ENCODE data around the gene SLC5A3. TPM values are rescaled to one million over a fixed set of nuclear protein-coding genes. Genes with fewer than 3 reads are reported as not detected.

SLC5A3 gene
- total and polyA plus RNA-seq, 7 donors, result 0.70 to 17.2 (median 5.8) TPM

- ATAC-seq (no peak), DNase-seq (no peak)
- Histone ChIP-seq H3K4me1 (peaks cover 25% of the 10 kb centered on the region), H3K4me3 (no peak overlapping the region), H3K27ac (no peak overlapping the region), H3K36me3 (ENCODE audit: insufficient read depth in 1 of 2, low read depth in 1 of 2) (no peaks in the 10 kb centered on the region), H3K27me3 (ENCODE audit: insufficient read depth in 3 of 3, low read length in 2 of 3) (no peaks in the 10 kb centered on the region), H3K9me3 (no peaks in the 10 kb centered on the region)
- 95 to 100% (median 97%) methylated on average over 8 of the region's 8 CpGs for WGBS, 3 donors
- intact Hi-C loops (cut with DNase I), result no loop called here
- no peak for TF ChIP-seq CTCF (IDR thresholded peaks at IDR 0.05)
These were observed 37.3 kb downstream of the SLC5A3 start for GRCh38 chr21:34110594-34111202.

DNA sequence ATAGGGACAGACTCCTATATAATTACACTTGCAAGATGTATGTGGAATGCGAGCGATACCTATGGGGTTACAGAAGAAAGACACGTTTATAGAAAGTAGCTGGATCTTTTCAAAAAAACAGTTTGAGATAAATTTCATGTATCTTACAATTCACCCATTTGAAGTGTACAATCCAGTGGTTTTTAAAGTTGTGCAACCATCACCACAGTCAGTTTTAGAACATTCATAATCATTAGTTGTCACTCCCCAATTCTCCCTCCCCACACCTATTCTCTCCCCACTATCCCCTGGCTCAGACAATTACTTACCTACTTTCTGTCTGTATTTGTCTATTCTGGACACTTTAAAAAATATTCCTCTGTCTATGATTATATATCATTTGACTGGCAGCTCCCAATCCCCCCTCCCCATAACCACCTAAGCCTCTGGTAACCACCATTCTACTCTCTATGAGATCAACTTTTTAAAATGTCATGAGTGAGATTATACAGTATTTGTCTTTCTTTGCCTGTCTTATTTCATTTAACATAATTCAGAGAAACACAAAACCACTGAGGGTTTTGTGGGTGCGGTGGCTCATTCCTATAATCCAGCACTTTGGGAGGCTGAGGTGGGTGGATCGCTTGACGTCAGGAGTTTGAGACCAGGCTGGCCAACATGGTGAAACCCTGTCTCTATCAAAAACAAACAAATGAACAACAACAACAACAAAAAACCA is 39.1 kb downstream of the SLC5A3 start:
- 93 to 96% (median 96%) methylated on average over 6 of the region's 6 CpGs for WGBS, 3 donors
- intact Hi-C loops (cut with DNase I), result no loop called here
- no peak for TF ChIP-seq CTCF (IDR thresholded peaks at IDR 0.05)
- no peaks in the 10 kb centered on the region for H3K36me3 ChIP-seq (ENCODE audit: insufficient read depth in 1 of 2, low read depth in 1 of 2)
- no peak overlapping the region for H3K27ac ChIP-seq
- ATAC-seq, result no peak
- no peak overlapping the region for H3K4me3 ChIP-seq
- no peaks in the 10 kb centered on the region for H3K9me3 ChIP-seq
- no peak for DNase-seq
- H3K4me1 ChIP-seq, result peaks cover 19% of the 10 kb centered on the region
- no peaks in the 10 kb centered on the region for H3K27me3 ChIP-seq (ENCODE audit: insufficient read depth in 3 of 3, low read length in 2 of 3)

DNA sequence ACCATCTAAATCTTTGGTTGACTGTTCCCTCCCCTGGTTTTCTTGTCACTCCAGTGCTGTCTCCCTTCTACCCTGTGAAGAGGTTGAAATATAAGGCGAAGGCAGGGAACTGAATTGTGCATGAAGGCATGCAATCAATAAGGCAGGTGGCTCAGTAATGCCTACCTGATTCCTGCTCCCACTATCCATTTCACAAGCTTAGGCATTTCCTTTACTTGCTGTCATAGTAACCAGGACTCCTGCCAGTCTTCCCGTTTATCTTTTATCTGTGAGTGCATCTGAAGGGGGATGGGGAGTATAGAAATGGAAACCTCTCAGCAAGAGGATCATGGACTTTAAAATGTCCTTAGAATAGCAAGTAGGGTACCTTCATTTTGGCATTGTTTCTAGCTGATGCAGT is 40.5 kb downstream of the SLC5A3 start:
- DNase-seq, result no peak
- Histone ChIP-seq H3K27me3 (ENCODE audit: insufficient read depth in 3 of 3, low read length in 2 of 3) (no peaks in the 10 kb centered on the region), H3K9me3 (no peaks in the 10 kb centered on the region), H3K36me3 (ENCODE audit: insufficient read depth in 1 of 2, low read depth in 1 of 2) (no peaks in the 10 kb centered on the region), H3K4me1 (peaks cover 19% of the 10 kb centered on the region), H3K4me3 (no peak overlapping the region), H3K27ac (no peak overlapping the region)
- intact Hi-C loops (cut with DNase I), result no loop called here
- peak in 1 of 4 donors; percentile 39 for ATAC-seq
- WGBS, 3 donors, result 23 to 48% (median 44%) methylated on average over 2 of the region's 2 CpGs
- no peak for TF ChIP-seq CTCF (IDR thresholded peaks at IDR 0.05)

DNA sequence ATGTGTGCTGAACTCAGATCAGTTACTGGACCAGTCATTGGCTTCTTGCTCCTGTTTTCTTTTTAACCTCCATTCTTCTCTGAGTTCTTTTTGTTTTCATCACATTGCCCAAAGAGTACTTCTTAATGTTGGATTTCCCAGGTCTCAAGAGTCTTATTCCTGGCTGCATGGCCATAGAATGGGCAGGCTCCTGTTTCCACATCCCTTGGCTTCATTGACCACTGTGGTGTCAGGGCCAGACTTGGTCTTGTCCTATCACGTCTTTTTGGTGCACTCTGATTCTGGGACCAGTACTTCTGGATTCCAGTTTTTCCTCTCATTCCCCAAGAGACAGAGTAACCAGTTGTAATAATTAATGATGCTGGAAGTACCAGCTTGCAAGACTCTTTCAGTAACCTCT is 41.8 kb downstream of the SLC5A3 start:
- ATAC-seq (peak in 1 of 4 donors; percentile 39), DNase-seq (no peak)
- no peak overlapping the region for H3K4me3 ChIP-seq
- TF ChIP-seq CTCF (IDR thresholded peaks at IDR 0.05), result no peak
- no peak overlapping the region for H3K27ac ChIP-seq
- H3K4me1 ChIP-seq, result peaks cover 19% of the 10 kb centered on the region
- WGBS, 3 donors, result 31 to 73% (median 42%) methylated on average over 1 of the region's 1 CpG
- H3K36me3 ChIP-seq (ENCODE audit: insufficient read depth in 1 of 2, low read depth in 1 of 2), result no peaks in the 10 kb centered on the region
- H3K9me3 ChIP-seq, result no peaks in the 10 kb centered on the region
- H3K27me3 ChIP-seq (ENCODE audit: insufficient read depth in 3 of 3, low read length in 2 of 3), result no peaks in the 10 kb centered on the region
- intact Hi-C loops (cut with DNase I), result no loop called here

Measured in psoas muscle (tissue), 8 donors.